Caco-2 (cell line): Measurements from ENCODE around the gene PDZD2. TPM values are rescaled to one million over a fixed set of nuclear protein-coding genes. Genes with fewer than 3 reads are reported as not detected.
A peak's percentile ranks its signal among the peaks of the same experiment; 100 is the strongest.

Experiments used
- BruUV-seq: library from RNA; stranded (reverse); fragments of 400-500 nt; replicated peaks from 2 replicates; lab custom pipeline; 2021; lab: Mats Ljungman, UMichigan
- CTCF ChIA-PET: fragments of 300-600 bp; sonication (Branson Sonifier 250); formaldehyde crosslinking; loops from one replicate; lab custom pipeline; 2022; ENCODE audit warnings: antibody characterized with exemption; lab: Charles Lee
- POLR2A ChIA-PET: fragments of 300-600 bp; sonication (Branson Sonifier 250); formaldehyde crosslinking; loops from one replicate; lab custom pipeline; 2022; ENCODE audit warnings: antibody characterized with exemption; lab: Charles Lee
- DNase-seq, 2 experiments: peaks; one replicate each; pipeline versions ENCODE4 v3.0.0 to v3.0.0-alpha.2; 2020 to 2022
- H3K27me3 ChIP-seq: replicated peaks from 2 replicates; pipeline ENCODE4 v1.6.0; 2011; ENCODE audit warnings: low read length; ENCODE audit not compliant: control insufficient read depth, insufficient read depth
- H3K36me3 ChIP-seq: 2 replicates; pipeline ENCODE4 v1.5.1; 2011; ENCODE audit warnings: low read length; ENCODE audit not compliant: control insufficient read depth, insufficient read depth
- H3K4me1 ChIP-seq: fragments of 250-450 bp; sonication (Bioruptor Pico); 2 replicates; pipeline ENCODE4 v1.5.1; 2020; ENCODE audit warnings: mild to moderate bottlenecking
- H3K4me3 ChIP-seq: 2 replicates; pipeline ENCODE4 v1.5.1; 2011; ENCODE audit warnings: low read depth, mild to moderate bottlenecking, control low read depth, low read length
- H3K9me3 ChIP-seq: fragments of 250-450 bp; sonication (Bioruptor Pico); 2 replicates; pipeline ENCODE4 v1.5.1; 2020; ENCODE audit warnings: mild to moderate bottlenecking, moderate library complexity
- H3K27ac Mint-ChIP-seq: one replicate; pipeline ENCODE4 v1.8.0; 2022; ENCODE audit warnings: mixed read lengths; ENCODE audit not compliant: unreplicated experiment
- H3K27me3 Mint-ChIP-seq: one replicate; pipeline ENCODE4 v1.8.0; 2022; ENCODE audit warnings: mixed read lengths; ENCODE audit not compliant: insufficient read depth, unreplicated experiment
- H3K36me3 Mint-ChIP-seq: one replicate; pipeline ENCODE4 v1.8.0; 2022; ENCODE audit warnings: mild to moderate bottlenecking, mixed read lengths; ENCODE audit not compliant: insufficient read depth, unreplicated experiment
- H3K4me1 Mint-ChIP-seq: one replicate; pipeline ENCODE4 v1.8.0; 2022; ENCODE audit warnings: low read depth, mixed read lengths; ENCODE audit not compliant: unreplicated experiment
- H3K4me3 Mint-ChIP-seq: one replicate; pipeline ENCODE4 v1.8.0; 2022; ENCODE audit warnings: mild to moderate bottlenecking, moderate library complexity, mixed read lengths; ENCODE audit not compliant: unreplicated experiment
- H3K9me3 Mint-ChIP-seq: one replicate; pipeline ENCODE4 v1.8.0; 2022; ENCODE audit warnings: mixed read lengths; ENCODE audit not compliant: unreplicated experiment
- CTCF ChIP-seq, 2 experiments: fragments of 200-600 bp in 1 of 2; IDR thresholded peaks; 1 replicate in 1 of 2; 2 replicates in 1 of 2; pipeline versions ENCODE4 v1.5.1 to v1.8.0; 2011 to 2022; ENCODE audit warnings: antibody characterized with exemption in 1 of 2, control low read depth in 1 of 2, inconsistent platforms in 1 of 2, low read depth in 1 of 2, low read length in 1 of 2, mild to moderate bottlenecking in 1 of 2, moderate library complexity in 1 of 2; ENCODE audit not compliant: insufficient read depth in 1 of 2, severe bottlenecking in 1 of 2, unreplicated experiment in 1 of 2
- intact Hi-C: fragments of 100-400 bp; cut with micrococcal nuclease; formaldehyde crosslinking; loops from one replicate; pipeline ENCODE4 v1.10.0; 2022; ENCODE audit not compliant: unreplicated experiment
- total RNA-seq: library from RNA; stranded (reverse); gene quantifications from 2 replicates; pipeline ENCODE4 v1.2.3, GENCODE V29; 2022

Gene PDZD2
- total RNA-seq, 1 experiment from 2014 or later, result 0.16 TPM

GRCh38 chr5:31934156-31934555, 295.2 kb downstream of the PDZD2 start:
- Histone ChIP-seq H3K4me1 (no peaks in the 10 kb centered on the region), H3K27me3 (no peaks in the 10 kb centered on the region), H3K9me3 (no peaks in the 10 kb centered on the region), H3K4me3 (no peak overlapping the region), H3K36me3 (no peaks in the 10 kb centered on the region)
- intact Hi-C loops, result no loop called here
- H3K9me3 Mint-ChIP-seq, result no peaks in the 10 kb centered on the region
- H3K4me3 Mint-ChIP-seq, result no peak overlapping the region
- TF ChIP-seq CTCF (IDR thresholded peaks at IDR 0.05; ENCODE audit: insufficient read depth in 1 of 2, low read depth in 1 of 2, low read length in 1 of 2, severe bottlenecking in 1 of 2, unreplicated experiment in 1 of 2), result no peak
- POLR2A ChIA-PET, result no interaction called here
- no peak for DNase-seq
- no peak overlapping the region for H3K27ac Mint-ChIP-seq
- CTCF ChIA-PET, result no interaction called here
- peaks cover 3% of the 10 kb centered on the region for H3K27me3 Mint-ChIP-seq
- BruUV-seq, result no TSS peak
- H3K36me3 Mint-ChIP-seq, result no peaks in the 10 kb centered on the region
- H3K4me1 Mint-ChIP-seq, result no peaks in the 10 kb centered on the region

GRCh38 chr5:31935496-31936369, 296.8 kb downstream of the PDZD2 start:
- no TSS peak for BruUV-seq
- H3K36me3 Mint-ChIP-seq, result no peaks in the 10 kb centered on the region

GRCh38 chr5:31936683-31937082, 297.8 kb downstream of the PDZD2 start:
- no peak for DNase-seq
- ChIA-PET CTCF (no interaction called here), POLR2A (no interaction called here)
- intact Hi-C loops, result no loop called here
- peaks cover 3% of the 10 kb centered on the region for H3K27me3 Mint-ChIP-seq
- no peaks in the 10 kb centered on the region for H3K36me3 ChIP-seq
- H3K9me3 Mint-ChIP-seq, result no peaks in the 10 kb centered on the region
- no peak overlapping the region for H3K27ac Mint-ChIP-seq
- no peaks in the 10 kb centered on the region for H3K27me3 ChIP-seq
- no peaks in the 10 kb centered on the region for H3K4me1 Mint-ChIP-seq
- no peaks in the 10 kb centered on the region for H3K9me3 ChIP-seq
- H3K4me3 Mint-ChIP-seq, result no peak overlapping the region
- no peak for TF ChIP-seq CTCF (IDR thresholded peaks at IDR 0.05; ENCODE audit: insufficient read depth in 1 of 2, low read depth in 1 of 2, low read length in 1 of 2, severe bottlenecking in 1 of 2, unreplicated experiment in 1 of 2)
- no peaks in the 10 kb centered on the region for H3K4me1 ChIP-seq
- H3K4me3 ChIP-seq, result no peak overlapping the region
- H3K36me3 Mint-ChIP-seq, result no peaks in the 10 kb centered on the region
- BruUV-seq, result no TSS peak

More at GRCh38 chr5:31935496-31936369, 296.8 kb downstream of the PDZD2 start:
- H3K4me3 ChIP-seq, result no peak overlapping the region
- Mint-ChIP-seq H3K4me3 (peak overlapping the region; percentile 10), H3K27ac (no peak overlapping the region), H3K4me1 (no peaks in the 10 kb centered on the region), H3K27me3 (peaks cover 3% of the 10 kb centered on the region), H3K9me3 (no peaks in the 10 kb centered on the region)
- no peaks in the 10 kb centered on the region for H3K9me3 ChIP-seq
- TF ChIP-seq CTCF (IDR thresholded peaks at IDR 0.05; ENCODE audit: insufficient read depth in 1 of 2, low read depth in 1 of 2, low read length in 1 of 2, severe bottlenecking in 1 of 2, unreplicated experiment in 1 of 2), result no peak
- no peaks in the 10 kb centered on the region for H3K4me1 ChIP-seq
- DNase-seq, result no peak
- no peaks in the 10 kb centered on the region for H3K36me3 ChIP-seq
- POLR2A ChIA-PET, result no interaction called here
- CTCF ChIA-PET, result no interaction called here
- H3K27me3 ChIP-seq, result no peaks in the 10 kb centered on the region
- intact Hi-C loops, result no loop called here
